Measurements from ENCODE around the gene FHOD3. TPM values are rescaled to one million over a fixed set of nuclear protein-coding genes. Genes with fewer than 3 reads are reported as not detected.
A peak's percentile ranks its signal among the peaks of the same experiment; 100 is the strongest.

Gene FHOD3
- total and polyA plus RNA-seq, 9 of the 15 experiments (the other 6 are each of a cell fraction or from before 2014, with no cell fraction given) = 0.11 TPM; not detected in 8

GRCh38 chr18:36490897-36491296, 193.4 kb downstream of the FHOD3 start (continued):
- no peak for TF ChIP-seq ZNF740 (CRISPR knock-in tag; IDR thresholded peaks at IDR 0.05)
- no peak for TF ChIP-seq ZNF740 (tag; IDR thresholded peaks at IDR 0.05)
- peak; percentile 94 for TF ChIP-seq FOSL1 (tag; conservative IDR thresholded peaks at IDR 0.05)
- TF ChIP-seq SAP30 (IDR thresholded peaks at IDR 0.05; ENCODE audit: borderline replicate concordance, insufficient read depth, low read depth, low read length, poor library complexity, severe bottlenecking) = no peak
- TF ChIP-seq OTX1 (CRISPR knock-in tag; IDR thresholded peaks at IDR 0.05) = no peak
- no peak for TF ChIP-seq MEF2A (IDR thresholded peaks at IDR 0.05; ENCODE audit: control insufficient read depth, low read depth, low read length)
- TF ChIP-seq TCF3 (CRISPR knock-in tag; IDR thresholded peaks at IDR 0.05) = peak; percentile 44
- TF ChIP-seq MTF1 (CRISPR knock-in tag; IDR thresholded peaks at IDR 0.05; ENCODE audit: borderline replicate concordance) = no peak
- TF ChIP-seq ARID1B (IDR thresholded peaks at IDR 0.05) = peak; percentile 59
- no peak for TF ChIP-seq ZBTB17 (CRISPR knock-in tag; IDR thresholded peaks at IDR 0.05)
- TF ChIP-seq HLTF (IDR thresholded peaks at IDR 0.05) = no peak
- no peak for TF ChIP-seq RBM25 (IDR thresholded peaks at IDR 0.05; ENCODE audit: low read depth, low read length, severe bottlenecking)
- TF ChIP-seq SNIP1 (IDR thresholded peaks at IDR 0.05; ENCODE audit: low read depth) = no peak
- no peak for TF ChIP-seq ZNF175 (CRISPR knock-in tag; IDR thresholded peaks at IDR 0.05; ENCODE audit: low read depth)
- TF ChIP-seq ZC3H4 (CRISPR knock-in tag; IDR thresholded peaks at IDR 0.05; ENCODE audit: borderline replicate concordance) = no peak
- no peak for TF ChIP-seq POLR2AphosphoS2 (IDR thresholded peaks at IDR 0.05; ENCODE audit: low read length)
- TF ChIP-seq ZNF408 (CRISPR knock-in tag; IDR thresholded peaks at IDR 0.05; ENCODE audit: low read depth) = no peak

Data from K562 (cell line).